Hippocampal formation (tissue), 2 donors: Measurements from ENCODE around the gene ADCYAP1.

Experiments used
- DNase-seq, 2 donors: peaks; one replicate each; lab custom pipeline; 2025; lab: John Stamatoyannopoulos, UW

The ADCYAP1 gene

GRCh38 chr18:910247-910646 lies 5.6 kb downstream of the ADCYAP1 start:
- DNase-seq = no peak

- DNase-seq = no peak
Observed at GRCh38 chr18:911025-911424, 6.4 kb downstream of the ADCYAP1 start.

DNA sequence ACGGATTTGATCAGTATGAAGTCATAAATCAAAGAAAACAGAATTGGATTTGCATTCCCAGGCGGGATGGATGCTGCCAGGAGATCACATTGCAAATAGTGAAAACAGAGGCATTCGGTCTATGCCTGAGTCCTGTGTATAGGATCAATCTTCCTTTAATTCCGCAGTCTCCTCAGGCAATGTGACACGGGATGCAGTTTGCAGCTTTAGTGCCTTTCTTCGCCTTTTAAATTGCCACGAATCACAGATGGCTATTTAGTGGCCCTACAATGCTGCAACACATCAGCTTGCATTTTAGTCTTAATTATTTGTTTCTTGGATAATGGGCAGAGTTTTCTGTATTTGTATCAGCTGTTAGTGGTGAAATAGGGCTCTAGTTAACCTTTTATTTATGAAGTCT lies 6.8 kb downstream of the ADCYAP1 start:
- DNase-seq = no peak

DNA sequence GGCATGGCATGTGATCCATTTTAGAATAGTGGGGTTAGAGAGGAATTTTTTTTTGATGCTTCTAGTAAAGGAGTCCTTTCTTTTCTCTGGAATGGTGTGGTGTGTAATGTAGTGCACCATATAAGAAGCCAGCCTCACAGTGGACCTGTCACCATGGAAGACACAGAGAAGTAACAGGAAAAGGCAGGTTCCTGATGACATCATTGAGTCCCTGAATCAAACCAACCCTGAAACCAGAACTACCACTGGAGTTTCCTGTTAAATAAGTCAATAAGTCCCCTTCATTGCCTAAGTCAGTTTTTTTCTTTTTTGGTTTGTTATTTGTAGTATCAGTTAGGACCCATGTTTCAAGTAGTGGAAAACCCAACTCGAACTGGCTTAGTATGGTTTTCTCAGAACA lies 11.9 kb downstream of the ADCYAP1 start:
- no peak for DNase-seq

- DNase-seq = no peak
Observed at GRCh38 chr18:919078-919477, 14.4 kb downstream of the ADCYAP1 start.

DNA sequence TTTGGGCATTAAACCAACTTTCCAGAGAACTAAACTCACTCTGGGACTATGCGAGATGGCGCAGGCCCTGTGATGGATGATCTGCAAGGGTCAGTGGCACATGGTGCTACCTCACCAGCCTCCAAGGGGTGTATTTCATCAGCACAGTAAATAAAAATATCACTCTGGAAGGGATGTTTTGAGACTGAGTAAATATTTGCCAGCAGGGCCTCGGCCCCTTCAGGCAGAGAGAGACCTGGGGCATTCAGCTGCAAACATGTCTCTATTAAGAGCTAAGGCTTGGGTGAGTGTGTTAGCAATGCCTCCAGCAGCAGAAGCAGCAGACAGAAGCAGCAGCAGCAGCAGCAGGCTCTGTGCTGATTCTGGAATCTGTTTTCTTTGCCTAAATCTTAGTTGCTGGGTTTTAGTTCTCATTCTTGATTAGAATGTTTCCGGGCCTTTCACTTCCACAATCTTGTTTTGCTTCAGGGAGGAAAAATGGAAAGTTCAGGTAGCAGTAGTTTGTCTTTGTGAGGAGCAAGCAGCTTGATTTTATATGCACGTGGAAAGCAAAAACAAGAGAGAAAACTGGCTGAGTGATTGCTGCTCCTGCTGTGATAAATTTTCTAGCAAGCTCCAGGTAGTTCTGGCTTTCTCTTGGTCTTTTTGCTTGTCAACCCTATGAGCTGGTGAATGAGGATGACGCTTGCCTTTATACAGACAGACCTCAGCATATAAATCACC lies 18.6 kb downstream of the ADCYAP1 start:
- no peak for DNase-seq

GRCh38 chr18:924987-925386 lies 20.3 kb downstream of the ADCYAP1 start:
- DNase-seq = no peak

DNA sequence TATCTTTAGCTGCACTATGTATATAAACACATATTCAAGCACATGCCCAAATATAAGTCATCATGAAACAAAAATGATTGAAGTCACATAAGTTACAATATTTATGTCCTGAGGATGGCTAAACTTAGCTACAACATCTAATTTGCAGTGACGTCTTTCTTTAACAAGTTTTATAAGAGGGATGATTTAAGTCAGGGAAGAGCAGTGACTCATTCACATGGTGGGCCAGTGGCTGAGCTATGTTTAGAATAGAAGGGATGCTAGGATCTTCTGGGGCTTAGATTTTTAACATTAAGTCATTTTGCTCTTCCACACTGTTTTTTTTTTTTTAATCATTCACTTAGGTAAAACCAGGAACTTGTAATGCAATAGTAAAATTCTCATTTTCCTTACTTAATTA lies 22.3 kb downstream of the ADCYAP1 start:
- no peak for DNase-seq

- DNase-seq = no peak
Observed at GRCh38 chr18:933082-933481, 28.4 kb downstream of the ADCYAP1 start.

GRCh38 chr18:934518-935133 lies 30.0 kb downstream of the ADCYAP1 start:
- no peak for DNase-seq

- no peak for DNase-seq
Observed at GRCh38 chr18:936941-937340, 32.3 kb downstream of the ADCYAP1 start.

DNA sequence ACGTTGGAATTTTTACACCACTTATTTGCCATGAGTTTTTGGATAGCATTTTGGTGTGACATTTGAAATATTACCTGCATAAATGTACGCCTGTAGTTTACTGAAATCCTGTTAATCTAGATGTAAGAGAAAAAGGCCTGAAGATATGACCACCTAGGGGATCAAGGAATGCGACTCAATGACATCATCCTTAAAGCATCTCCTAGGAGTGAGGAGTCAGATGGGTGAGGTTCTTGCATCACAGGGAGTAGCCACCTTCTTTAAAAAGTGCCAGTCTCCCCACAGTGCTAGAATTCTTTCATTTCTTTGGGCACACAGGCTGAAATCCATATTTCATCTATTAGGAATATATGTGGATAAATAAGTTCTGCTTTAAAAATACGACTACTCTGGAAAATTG lies 34.5 kb downstream of the ADCYAP1 start:
- DNase-seq = no peak

DNA sequence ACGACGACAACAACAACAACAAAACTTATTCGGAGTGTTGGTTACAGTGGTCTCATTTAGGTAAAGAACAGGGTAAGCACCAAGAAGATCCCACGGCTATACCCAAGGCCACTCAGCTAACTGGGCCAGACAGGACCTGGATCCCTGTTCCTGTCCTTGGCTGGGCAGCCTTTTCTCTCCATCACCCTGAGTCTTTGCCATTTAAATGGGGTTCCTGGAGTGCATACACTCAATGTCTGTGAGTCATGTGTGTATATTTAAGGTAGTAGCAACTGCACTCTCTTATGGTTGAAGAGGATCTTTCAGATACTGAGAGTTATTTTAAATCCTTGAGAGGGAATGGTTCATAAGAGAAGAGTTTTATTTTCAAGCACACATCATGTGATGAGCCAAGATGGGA lies 35.3 kb downstream of the ADCYAP1 start:
- DNase-seq = no peak

- no peak for DNase-seq
Observed at GRCh38 chr18:941331-941730, 36.7 kb downstream of the ADCYAP1 start.

- DNase-seq = no peak
Observed at GRCh38 chr18:944440-944839, 39.8 kb downstream of the ADCYAP1 start.

GRCh38 chr18:949724-950631 lies 45.3 kb downstream of the ADCYAP1 start:
- DNase-seq = no peak

GRCh38 chr18:950882-951495 lies 46.3 kb downstream of the ADCYAP1 start:
- no peak for DNase-seq

DNA sequence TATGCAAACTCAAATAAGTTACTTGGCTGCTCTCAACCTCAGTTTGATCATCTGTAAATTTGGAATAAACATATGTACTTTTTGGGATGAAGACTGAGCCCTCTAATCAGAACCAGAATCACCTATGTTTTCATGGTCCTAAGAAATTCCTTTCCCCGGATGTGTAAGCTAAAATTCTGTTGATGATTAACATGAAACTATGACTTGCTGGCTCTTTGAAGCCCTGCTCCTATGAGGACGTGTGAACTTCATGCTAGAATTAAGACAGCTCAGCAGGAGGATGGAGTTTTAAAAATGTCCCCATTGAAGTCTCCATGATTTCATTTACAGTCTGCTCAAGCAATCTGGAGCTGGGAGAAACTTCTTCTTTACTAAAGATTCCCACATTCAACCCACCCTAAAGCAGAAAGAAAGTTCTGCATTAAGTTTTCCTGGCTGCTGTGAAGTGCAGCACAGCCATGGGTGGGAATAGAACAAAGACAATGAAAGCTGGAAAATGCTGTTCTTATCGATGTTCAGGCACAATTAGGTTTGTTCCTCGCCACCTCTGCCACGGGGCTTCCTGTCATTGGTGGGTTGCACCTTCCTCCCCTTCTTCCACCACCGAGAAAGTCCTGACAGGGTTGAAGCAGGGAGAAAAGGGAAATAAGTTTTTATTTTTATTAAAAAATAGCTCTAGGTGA lies 50.9 kb downstream of the ADCYAP1 start:
- no peak for DNase-seq

DNA sequence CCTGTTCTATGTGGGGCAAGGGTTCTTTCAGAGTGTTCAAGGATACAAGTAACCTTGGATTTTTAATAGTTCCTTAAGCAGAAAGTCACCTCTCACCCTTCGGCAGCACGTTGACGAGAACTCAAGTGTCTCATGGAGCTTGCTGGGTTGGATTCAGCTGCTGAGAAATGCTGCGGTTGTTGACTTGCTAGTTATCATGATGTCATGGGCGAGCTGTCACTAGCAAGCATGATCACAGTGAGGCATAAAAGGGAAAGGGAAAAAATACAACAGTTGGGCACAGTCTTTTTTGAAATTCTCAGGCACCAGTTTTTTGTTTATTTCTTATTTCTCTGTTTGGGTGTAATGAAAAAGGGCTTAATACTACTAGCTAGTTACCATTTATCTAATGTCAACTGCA lies 53.2 kb downstream of the ADCYAP1 start:
- no peak for DNase-seq

DNA sequence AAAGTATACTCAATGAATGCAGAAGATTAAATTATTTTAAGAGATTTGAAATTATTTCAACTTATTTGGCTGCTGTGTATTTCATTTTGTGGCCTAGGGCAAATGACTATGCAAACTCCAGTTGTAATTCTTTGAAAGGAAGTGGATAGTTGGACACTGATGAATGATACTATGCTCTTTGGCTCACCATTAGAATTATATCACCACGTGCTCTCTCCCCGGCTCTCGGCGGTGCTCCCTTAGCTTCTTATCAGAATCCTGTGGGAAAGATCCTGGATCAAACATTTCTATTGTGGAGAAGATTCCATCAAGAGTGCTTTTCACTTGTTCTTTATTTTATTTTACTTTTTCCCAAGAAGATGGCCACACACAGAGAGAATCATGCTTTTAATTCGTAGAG lies 55.2 kb downstream of the ADCYAP1 start:
- no peak for DNase-seq
